Heart left ventricle (tissue), 16 donors: ENCODE data around the gene ACIN1. TPM values are rescaled to one million over a fixed set of nuclear protein-coding genes. Genes with fewer than 3 reads are reported as not detected.
A peak's percentile ranks its signal among the peaks of the same experiment; 100 is the strongest.

ENCODE experiments used
- ATAC-seq, 4 donors: fragments of 200-7000 bp; cut with Tn5 transposase; one replicate each; pipeline ENCODE4 v1.9.1; 2020 to 2022; ENCODE audit warnings: moderate library complexity in 4 of 4, mild to moderate bottlenecking in 3 of 4, moderate number of reproducible peaks in 1 of 4
- DNase-seq, 5 donors: peaks; one replicate each; pipeline ENCODE4 v3.0.0-alpha.2; 2020
- H3K27ac ChIP-seq, 12 donors: fragments of 200-600 bp; sonication (generic) in 4 of 12; one replicate each; pipeline versions ENCODE4 v1.5.0 to v1.8.0; 2016 to 2022; ENCODE audit warnings: mild to moderate bottlenecking in 2 of 12
- H3K27me3 ChIP-seq, 9 donors: fragments of 200-600 bp; sonication (generic) in 2 of 9; one replicate each; pipeline versions ENCODE4 v1.5.1 to v1.8.0; 2016 to 2022; ENCODE audit warnings: mild to moderate bottlenecking in 3 of 9
- H3K36me3 ChIP-seq, 9 donors: fragments of 200-600 bp; sonication (generic) in 2 of 9; one replicate each; pipeline versions ENCODE4 v1.5.0 to v1.8.0; 2018 to 2022; ENCODE audit warnings: mild to moderate bottlenecking in 2 of 9
- H3K4me1 ChIP-seq, 12 donors: fragments of 200-600 bp; sonication (generic) in 4 of 12; one replicate each; pipeline versions ENCODE4 v1.5.0 to v1.8.0; 2016 to 2022; ENCODE audit warnings: mild to moderate bottlenecking in 3 of 12
- H3K4me3 ChIP-seq, 12 donors: fragments of 200-600 bp; sonication (generic) in 4 of 12; one replicate each; pipeline versions ENCODE4 v1.5.0 to v1.8.0; 2017 to 2022; ENCODE audit warnings: mild to moderate bottlenecking in 9 of 12, moderate library complexity in 4 of 12
- H3K9me3 ChIP-seq, 12 donors: fragments of 200-600 bp; sonication (generic) in 4 of 12; one replicate each; pipeline versions ENCODE4 v1.5.0 to v1.8.0; 2016 to 2022; ENCODE audit warnings: mild to moderate bottlenecking in 1 of 12
- CTCF ChIP-seq, 12 donors: fragments of 200-600 bp; sonication (generic) in 4 of 12; IDR thresholded peaks; one replicate each; pipeline versions ENCODE4 v1.5.0 to v1.8.0; 2018 to 2022; ENCODE audit warnings: antibody characterized with exemption in 12 of 12, mild to moderate bottlenecking in 5 of 12
- POLR2A ChIP-seq, 2 donors: fragments of 450-650 bp; IDR thresholded peaks; one replicate each; pipeline ENCODE4 v1.6.1; 2017; ENCODE audit warnings: antibody characterized with exemption in 2 of 2, mild to moderate bottlenecking in 2 of 2, moderate library complexity in 2 of 2
- WGBS, 4 donors: extraction: QIAGEN DNeasy Blood & Tissue Kit in 2 of 4; methylation state at CpG; one replicate each; pipeline versions ENCODE4 v1.1.5 to v1.1.7; 2013 to 2018; 5-methylcytosine and 5-hydroxymethylcytosine counted together
- intact Hi-C, 10 donors: fragments of 100-400 bp; cut with DNase I; formaldehyde crosslinking; loops; one replicate each; pipeline versions ENCODE4 v1.11.1 to v1.14.2; 2022
- polyA plus RNA-seq, 2 donors: library from polyadenylated mRNA; stranded (reverse); fragments of 200-250 nt; gene quantifications; one replicate each; pipeline ENCODE4 v1.2.3, GENCODE V29; 2013
- total RNA-seq, 9 donors: library from RNA; depleted of rRNA in 2 of 9; stranded (reverse); fragments of >200 nt in 2 of 9; fragmentation: NEBNext Ultra II Directional in 3 of 9; extraction: Animal tissue kit (Norgen Biotek cat#: 25700) in 3 of 9; gene quantifications; one replicate each; pipeline versions ENCODE4 v1.1.0 to v1.2.4, GENCODE V29; 2016 to 2023
- donor health status: ischemic (EF 13 %, LVEDD 7.1; RV severe dilation, severe dysfunction).
- donor health status: healthy with polysubstance abuse.
- donor health status: DM: no; HTN: yes; CAD: no.
- donor health status: DM: no; HTN: no; CAD: no.
- donor health status: ischemic (EF 25% LVEDD 6.9; RV normal size, moderate dysfunction).
- donor health status: ischemic (EF 25% LVEDD 5.7; RV mildly dilated, moderate dysfunction).
- donor health status: healthy.
- donor health status: DM: yes; HTN: yes; CAD: no.
- donor health status: ischemic (EF 35%, LVEDD 5.7; RV mildly dilated, moderate dysfunction).
- donor health status: nonischemic (EF 11% LVEDD 7.7; RV severe dilation, severe dysfunction).
- donor health status: DM: yes; HTN: yes; CAD: no.
- donor health status: PGD.
- donor health status: ischemic (EF 29% LVEDD 5.4; RV normal size, mild dysfunction).
- donor health status: nonischemic (EF 23%, LVEDD 6.1; RV moderate dilation, normal function).

The ACIN1 gene
- total and polyA plus RNA-seq, 11 donors = 42.0 to 91.2 (median 65.6) TPM

- H3K27ac ChIP-seq = peak overlapping the region in 4 of 12 donors; percentile 19 to 50 (median 28)
- peaks cover 0 to 17% (median 4%) of the 10 kb centered on the region in 12 donors for H3K4me1 ChIP-seq
- H3K36me3 ChIP-seq = peaks cover 0 to 29% (median 10%) of the 10 kb centered on the region in 9 donors
- H3K27me3 ChIP-seq = no peaks in the 10 kb centered on the region
- intact Hi-C loops = no loop called here
- no peak for DNase-seq
- peak; percentile 34 to 65 (median 56) for ATAC-seq
- no peak overlapping the region for H3K4me3 ChIP-seq
- no peak for TF ChIP-seq POLR2A (IDR thresholded peaks at IDR 0.05)
- no peak for TF ChIP-seq CTCF (IDR thresholded peaks at IDR 0.05)
- H3K9me3 ChIP-seq = no peaks in the 10 kb centered on the region
- WGBS, 4 donors = 69 to 77% (median 73%) methylated on average over 9 to 11 of the region's 11 CpGs
These were observed 42.4 kb upstream of the ACIN1 start for GRCh38 chr14:23137192-23137812.

GRCh38 chr14:23136566-23137133 is 41.7 kb upstream of the ACIN1 start:
- DNase-seq (no peak), ATAC-seq (no peak)
- Histone ChIP-seq H3K4me3 (no peak overlapping the region), H3K36me3 (peaks cover 0 to 29% (median 10%) of the 10 kb centered on the region in 9 donors), H3K4me1 (peaks cover 0 to 12% (median under 1%) of the 10 kb centered on the region in 12 donors), H3K9me3 (no peaks in the 10 kb centered on the region), H3K27ac (no peak overlapping the region), H3K27me3 (no peaks in the 10 kb centered on the region)
- intact Hi-C loops = no loop called here
- TF ChIP-seq CTCF (IDR thresholded peaks at IDR 0.05) (no peak), POLR2A (IDR thresholded peaks at IDR 0.05) (no peak)
- 80 to 86% (median 82%) methylated on average over 16 of the region's 16 CpGs for WGBS, 4 donors

GRCh38 chr14:23132970-23133369 is 38.0 kb upstream of the ACIN1 start:
- no peaks in the 10 kb centered on the region for H3K9me3 ChIP-seq
- DNase-seq (no peak), ATAC-seq (no peak)
- intact Hi-C loops = loop anchor here in 1 of 10 donors (5.0 kb wide), 1 partner anchor 39 kb away; no protein-coding TSS in a partner anchor
- H3K27ac ChIP-seq = no peak overlapping the region
- no peak overlapping the region for H3K4me3 ChIP-seq
- WGBS, 4 donors = 69 to 86% (median 73%) methylated on average over 8 of the region's 8 CpGs
- TF ChIP-seq CTCF (IDR thresholded peaks at IDR 0.05) (no peak), POLR2A (IDR thresholded peaks at IDR 0.05) (no peak)
- H3K36me3 ChIP-seq = peaks cover 0 to 27% (median 6%) of the 10 kb centered on the region in 9 donors
- peaks cover 0 to 15% (median 3%) of the 10 kb centered on the region in 12 donors for H3K4me1 ChIP-seq
- H3K27me3 ChIP-seq = no peaks in the 10 kb centered on the region

- Histone ChIP-seq H3K9me3 (no peaks in the 10 kb centered on the region), H3K4me1 (peaks cover 0 to 10% (median 0%) of the 10 kb centered on the region in 12 donors), H3K36me3 (peaks cover 0 to 34% (median 5%) of the 10 kb centered on the region in 9 donors), H3K4me3 (no peak overlapping the region), H3K27me3 (no peaks in the 10 kb centered on the region), H3K27ac (no peak overlapping the region)
- no peak for TF ChIP-seq POLR2A (IDR thresholded peaks at IDR 0.05)
- TF ChIP-seq CTCF (IDR thresholded peaks at IDR 0.05) = no peak
- intact Hi-C loops = loop anchor here in 1 of 10 donors (5.0 kb wide), 1 partner anchor 41 kb away; no protein-coding TSS in a partner anchor
- 77 to 86% (median 80%) methylated on average over 5 of the region's 5 CpGs for WGBS, 4 donors
- DNase-seq (no peak), ATAC-seq (no peak)
These were observed 36.5 kb upstream of the ACIN1 start for GRCh38 chr14:23131482-23131881.
